GM21367 (cell line): ENCODE data around the gene ME3.

Experiments
- ATAC-seq: cut with Tn5 transposase; IDR thresholded peaks from one replicate; pipeline ENCODE4 v1.9.1; 2021; ENCODE audit not compliant: unreplicated experiment

The ME3 gene

GRCh38 chr11:86589856-86590589, 82.4 kb downstream of the ME3 start:
- no peak for ATAC-seq

DNA sequence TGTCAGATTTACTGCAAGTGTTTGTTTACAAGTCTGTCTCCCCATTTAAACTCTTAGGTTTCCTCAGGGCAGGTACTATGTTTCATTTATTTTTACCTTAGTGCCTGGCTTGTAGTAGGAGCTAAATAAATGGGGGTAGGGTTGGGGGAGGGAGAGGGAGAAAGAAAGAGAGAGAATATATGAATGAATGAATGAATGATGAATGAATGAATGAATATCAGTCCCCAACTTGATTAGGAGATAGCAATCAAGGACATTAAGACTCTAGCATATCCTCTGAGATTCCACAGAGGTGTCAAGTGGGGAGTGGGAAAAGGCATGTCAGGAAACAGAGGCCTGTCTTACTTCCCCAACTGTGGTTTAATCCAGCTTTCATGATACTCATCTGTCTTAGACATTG, 83.2 kb downstream of the ME3 start:
- ATAC-seq: no peak

DNA sequence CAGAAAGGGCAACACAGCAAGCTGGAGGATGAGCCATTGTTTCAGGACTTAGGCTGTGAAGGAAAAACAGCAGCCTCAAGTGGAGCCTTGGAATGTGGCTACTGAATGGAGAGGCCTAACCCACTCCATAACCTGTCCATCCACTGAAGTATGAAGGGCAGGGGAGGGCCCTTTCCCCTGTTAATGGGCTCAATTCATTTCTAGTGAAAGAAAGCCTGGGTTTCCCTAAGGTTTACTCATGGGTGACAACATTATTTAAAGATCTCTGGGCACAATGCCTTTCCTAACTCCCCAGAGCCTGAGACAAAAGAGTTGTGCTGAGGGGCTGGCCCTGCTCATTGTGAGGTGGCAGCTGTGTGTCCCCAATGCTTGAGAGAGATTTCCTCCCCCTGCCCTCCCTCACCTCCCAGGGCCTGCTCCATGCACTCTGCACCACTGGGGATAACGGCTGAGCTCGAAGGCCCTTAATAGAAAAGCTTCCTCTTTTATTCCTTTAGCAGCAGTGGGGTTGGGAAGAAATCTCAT, 83.8 kb downstream of the ME3 start:
- ATAC-seq: no peak

DNA sequence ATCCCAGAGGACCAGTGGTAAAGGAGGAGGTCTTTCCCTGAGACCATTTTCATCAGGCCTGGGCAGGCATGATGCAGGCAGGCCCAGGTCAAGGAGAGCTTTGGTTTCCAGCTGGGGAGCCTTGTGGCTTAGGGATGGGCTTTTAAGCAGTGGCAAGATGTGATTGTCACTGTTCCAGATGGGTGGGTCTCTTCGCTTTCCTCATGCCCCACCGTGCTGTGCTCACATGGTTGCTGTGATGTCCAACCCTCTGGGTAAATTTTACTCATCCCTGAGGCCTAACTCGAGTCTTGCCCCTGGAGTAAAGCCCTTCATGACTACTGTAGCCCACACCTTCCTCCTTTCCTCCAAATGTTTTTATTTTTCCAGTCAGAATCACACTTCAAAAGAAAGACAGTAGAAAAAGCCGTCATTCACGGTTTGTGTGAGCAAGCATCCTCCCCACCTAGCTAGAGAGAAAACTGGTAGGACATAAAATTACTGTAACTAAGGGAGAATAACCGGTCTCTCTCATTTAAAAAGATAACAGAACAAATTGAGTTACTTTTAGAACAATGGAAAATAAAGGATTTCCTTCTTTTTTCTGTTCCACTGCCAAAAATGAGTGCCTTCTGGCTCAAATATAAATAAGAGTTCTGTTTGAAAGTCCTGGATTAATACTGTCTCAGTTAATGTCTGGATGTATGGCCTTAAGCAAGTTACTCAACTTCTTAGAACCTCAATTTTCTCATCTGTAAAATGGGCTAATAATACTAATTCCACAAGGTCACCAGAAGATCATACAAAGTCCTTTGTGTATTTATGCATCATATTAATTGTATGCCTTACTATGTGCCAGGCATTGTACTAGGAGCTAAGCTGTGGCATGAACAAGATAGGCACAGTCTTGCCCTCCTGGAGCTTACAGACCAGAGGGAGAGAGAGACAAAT, 84.9 kb downstream of the ME3 start:
- no peak for ATAC-seq

DNA sequence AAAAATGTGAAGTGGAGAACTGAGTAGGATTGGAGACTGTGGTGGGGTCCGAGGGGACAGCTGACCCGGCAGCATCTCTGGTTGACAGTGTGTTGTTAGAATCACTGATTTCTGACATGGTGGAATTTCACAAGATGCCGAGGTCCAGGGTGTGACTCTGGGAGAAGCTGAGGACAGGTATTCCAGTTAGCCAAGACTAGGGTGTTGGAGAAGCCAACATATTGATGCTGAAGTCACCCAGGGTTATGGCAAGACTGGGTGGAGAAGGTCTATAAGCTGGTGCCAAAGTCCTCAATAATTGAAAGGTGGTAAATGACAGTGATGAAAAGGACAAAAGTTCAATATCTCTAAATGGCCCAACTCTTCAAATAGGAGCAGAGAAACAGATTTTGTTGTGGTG, 86.1 kb downstream of the ME3 start:
- no peak for ATAC-seq

- no peak for ATAC-seq
Observed at GRCh38 chr11:86582898-86583297, 89.5 kb downstream of the ME3 start.

GRCh38 chr11:86580535-86580934, 91.9 kb downstream of the ME3 start:
- no peak for ATAC-seq

- ATAC-seq: no peak
Observed at GRCh38 chr11:86579406-86579731, 93.0 kb downstream of the ME3 start.

DNA sequence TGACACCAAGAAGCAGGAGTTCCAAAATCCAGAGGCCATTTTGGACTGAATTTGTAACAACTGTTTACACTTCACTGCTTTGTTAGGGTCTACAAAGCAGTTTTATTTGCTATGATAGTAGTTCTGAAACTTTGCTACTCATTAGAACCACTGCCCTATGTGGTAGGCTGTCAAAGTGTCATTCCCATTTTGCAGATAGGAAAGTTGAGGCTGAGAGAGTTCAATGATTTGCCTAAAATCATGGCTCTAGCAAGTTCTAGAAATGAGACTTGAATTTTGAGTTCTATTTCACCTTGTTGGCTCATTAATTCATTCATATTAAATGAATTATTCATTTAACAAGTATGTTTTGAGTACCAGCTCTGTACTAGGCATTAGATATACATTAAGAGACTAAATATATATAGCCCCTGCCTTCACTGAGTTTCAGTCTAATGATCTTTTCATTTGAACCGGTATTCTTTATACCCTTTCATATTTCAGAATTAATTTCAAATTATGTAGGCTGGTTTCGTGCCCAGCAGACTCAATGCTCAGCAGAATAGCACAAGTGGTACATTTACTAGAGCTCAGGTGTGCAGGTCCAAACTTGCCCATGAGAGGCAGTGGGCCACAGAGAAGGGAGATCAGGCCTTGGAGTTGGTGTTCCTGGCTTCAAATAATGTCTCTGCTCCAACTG, 93.5 kb downstream of the ME3 start:
- no peak for ATAC-seq

DNA sequence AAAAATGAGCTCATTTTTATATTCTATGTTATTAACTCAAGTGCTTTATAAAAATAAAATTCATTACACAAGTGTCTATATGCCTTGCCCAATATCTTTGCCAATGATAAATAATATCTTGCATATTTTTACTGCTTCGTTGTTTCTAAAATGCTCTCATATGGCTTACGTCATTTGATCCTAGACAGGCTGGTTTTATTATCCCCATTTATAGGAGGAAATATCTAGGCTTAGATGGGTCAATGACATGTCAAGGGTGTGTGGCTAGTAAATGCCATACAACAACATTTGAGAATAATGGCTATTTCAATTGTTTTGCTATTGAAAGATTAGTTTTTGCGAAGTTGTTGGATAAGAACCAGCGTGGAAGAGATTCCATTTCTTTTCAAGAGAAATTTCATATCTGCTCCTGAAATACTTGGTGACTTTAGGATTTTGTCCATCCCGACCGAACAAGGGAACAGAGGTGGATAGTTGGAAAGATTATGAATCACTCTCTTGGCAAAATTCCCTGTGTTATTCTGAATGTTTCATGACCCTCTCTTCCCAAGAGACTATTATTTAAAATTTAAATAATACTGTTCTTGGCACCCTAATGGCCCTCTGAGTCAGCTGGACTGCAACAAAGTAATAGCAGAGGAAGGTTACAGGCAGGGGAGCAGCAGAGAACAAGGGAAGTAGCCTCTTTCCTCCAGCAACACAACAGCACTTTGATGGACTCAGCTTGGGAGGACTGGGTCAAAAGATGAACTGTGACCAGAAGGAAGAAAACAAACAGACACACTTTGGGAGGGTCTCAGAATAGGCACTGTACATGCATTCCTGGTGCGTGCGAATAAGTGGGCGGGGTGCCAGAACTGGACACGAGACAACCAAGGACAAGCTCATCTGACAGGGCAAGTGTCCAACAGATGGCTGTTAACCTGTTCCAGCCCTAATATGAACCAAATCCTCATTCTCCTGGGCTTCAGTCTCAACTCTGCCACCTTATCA, 94.5 kb downstream of the ME3 start:
- ATAC-seq: no peak

DNA sequence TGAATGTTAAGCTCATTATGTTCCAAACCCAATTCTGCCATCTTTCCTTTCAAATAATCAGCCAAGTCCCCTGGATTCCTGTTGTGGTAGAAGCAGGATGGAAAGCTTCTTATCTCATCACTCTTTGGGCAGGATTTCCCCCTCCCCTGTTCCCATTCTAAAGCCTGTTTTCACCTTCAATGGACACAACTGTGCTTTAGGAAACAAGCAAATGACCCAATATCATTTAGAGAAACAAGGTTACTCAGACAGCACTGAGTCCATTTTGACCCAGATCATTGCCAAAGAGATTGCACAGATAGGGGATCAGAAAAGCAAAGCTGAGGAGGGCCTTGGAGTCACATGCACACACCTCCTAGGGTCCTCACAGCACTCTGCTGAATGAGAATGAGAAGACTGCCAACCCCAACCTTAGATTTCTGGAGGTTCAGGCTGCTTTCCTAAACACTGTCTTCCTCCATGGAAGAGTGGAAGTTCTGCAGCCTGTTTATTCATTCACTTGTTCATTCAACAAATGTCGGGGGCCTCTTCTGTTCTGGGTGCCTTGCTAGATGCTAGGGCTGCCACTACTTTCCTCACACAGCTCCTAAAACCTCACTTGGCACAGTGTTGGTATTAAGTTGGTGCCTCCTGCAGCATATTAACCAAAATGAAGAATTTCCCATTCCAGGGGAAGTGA, 95.3 kb downstream of the ME3 start:
- no peak for ATAC-seq

DNA sequence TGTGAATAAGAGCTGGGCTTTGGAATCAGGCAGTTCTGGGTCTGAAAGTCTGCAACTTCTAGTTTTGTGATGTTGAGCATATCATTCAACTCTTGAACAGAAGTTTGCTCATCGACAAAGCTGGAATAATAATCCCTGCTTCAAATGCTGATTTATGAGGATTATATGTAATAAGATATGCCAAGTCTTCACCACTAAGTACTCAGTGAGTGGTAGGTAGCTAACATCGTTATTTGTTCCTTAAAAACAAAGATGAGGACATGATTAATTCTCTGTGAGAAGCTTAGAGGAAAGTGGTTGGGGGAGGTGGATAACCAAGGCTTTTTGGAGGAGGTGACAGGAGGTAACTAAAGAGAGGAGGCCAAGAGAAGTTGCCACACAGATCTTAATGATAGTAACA, 96.5 kb downstream of the ME3 start:
- no peak for ATAC-seq

- no peak for ATAC-seq
Observed at GRCh38 chr11:86575208-86575855, 97.1 kb downstream of the ME3 start.

DNA sequence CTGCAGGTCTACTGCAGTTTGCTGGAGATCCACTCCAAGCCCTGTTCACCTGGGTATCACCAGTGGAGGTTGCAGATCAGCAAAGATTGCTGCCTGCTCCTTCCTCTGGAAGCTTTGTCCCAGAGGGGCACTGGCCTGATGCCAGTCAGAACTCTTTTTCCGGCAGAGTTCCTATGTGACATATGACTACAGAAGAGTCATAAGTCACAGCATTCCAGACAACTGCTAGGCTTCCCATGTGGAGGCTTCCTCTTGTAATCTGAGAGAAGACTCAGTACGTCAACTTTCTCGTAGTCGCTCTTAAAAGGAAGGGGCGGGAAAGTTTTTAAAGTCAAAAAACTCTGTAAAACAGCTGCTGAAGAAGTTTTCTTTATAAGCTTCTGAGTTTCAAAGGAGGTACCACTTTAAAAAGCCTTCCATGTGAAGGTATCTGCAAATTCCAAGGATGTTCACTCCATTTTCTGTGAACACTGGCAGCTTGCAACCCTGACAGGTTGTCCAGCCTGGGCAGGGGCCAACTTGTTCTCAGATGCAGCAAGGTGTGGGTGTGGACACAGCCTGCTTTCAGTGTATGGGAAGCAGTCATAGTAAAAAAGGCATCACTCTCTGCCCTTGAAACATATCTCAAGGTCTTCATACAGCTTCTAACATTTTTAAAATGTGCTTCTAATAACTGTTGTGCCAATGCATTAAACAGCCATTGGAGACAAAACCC, 97.8 kb downstream of the ME3 start:
- ATAC-seq: no peak

DNA sequence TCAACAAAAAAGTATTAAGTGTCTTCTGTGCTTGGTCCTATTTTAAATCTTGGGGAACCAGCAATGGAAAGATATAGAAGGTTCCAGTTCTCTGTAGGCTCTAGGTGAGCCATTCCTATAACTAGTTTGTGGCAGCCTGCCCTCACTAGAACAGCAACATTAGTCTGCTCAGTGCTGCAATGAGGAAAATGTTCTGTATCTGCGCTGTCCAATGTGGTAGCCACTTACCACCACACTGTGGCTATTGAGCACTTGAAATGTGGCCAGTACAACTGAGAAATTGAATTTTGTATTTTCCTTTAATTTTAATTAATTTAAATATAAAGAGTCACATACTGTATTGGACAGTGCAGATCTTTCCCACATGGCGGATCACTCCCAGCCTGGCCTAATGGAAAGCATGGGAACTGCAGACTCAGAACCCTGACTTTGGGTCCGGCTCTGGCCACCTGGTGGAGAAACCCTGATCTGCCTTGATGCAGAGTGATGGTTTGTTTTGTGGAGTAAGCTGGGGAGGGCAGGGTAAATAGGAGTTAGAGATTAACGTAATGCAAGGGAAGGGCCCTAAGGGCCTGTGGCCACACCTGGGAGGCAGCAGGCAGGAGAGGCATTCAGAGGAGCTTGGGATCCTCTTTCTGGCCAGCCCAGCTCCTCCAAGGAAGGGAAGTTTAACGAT, 101.0 kb downstream of the ME3 start:
- no peak for ATAC-seq

- ATAC-seq: no peak
Observed at GRCh38 chr11:86570451-86570850, 102.0 kb downstream of the ME3 start.

GRCh38 chr11:86570020-86570419, 102.4 kb downstream of the ME3 start:
- no peak for ATAC-seq

DNA sequence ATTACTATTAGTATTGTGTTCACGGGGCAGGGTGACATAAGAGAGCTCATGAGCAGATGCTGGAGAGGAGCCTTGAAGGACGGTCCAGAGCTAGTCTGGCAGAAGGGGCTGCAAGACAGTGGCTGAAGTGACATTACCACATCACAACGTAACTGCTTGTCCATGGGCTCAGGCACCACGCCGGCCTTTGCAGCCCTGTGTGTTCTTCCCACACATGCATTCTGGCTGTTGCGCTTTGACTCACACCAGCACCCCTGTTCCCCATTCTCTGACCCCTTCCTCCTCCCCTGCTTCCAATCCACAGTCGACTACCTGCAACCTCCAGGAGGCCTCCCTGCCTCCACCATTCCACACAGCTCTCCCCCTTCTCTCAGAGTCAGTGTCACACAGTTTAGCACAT, 103.3 kb downstream of the ME3 start:
- ATAC-seq: no peak
